IMR-90 (cell line): ENCODE data around the gene MYCBP2. TPM values are rescaled to one million over a fixed set of nuclear protein-coding genes. Genes with fewer than 3 reads are reported as not detected.
A peak's percentile ranks its signal among the peaks of the same experiment; 100 is the strongest.

Source experiments
- ATAC-seq: fragments of 200-7000 bp; cut with Tn5 transposase; 2 replicates; pipeline ENCODE4 v1.9.1; 2020; ENCODE audit warnings: low read depth, mild to moderate bottlenecking, moderate library complexity
- BruUV-seq: library from RNA; stranded (reverse); fragments of 400-500 nt; replicated peaks from 2 replicates; lab custom pipeline; 2021; lab: Mats Ljungman, UMichigan
- CTCF ChIA-PET: fragments of 300-600 bp; formaldehyde crosslinking; extraction: SDS; loops from one replicate; lab custom pipeline; 2021; ENCODE audit warnings: antibody characterized with exemption; lab: Yijun Ruan, JAX
- POLR2A ChIA-PET: fragments of 300-600 bp; sonication (Branson Sonifier 250); formaldehyde crosslinking; loops from one replicate; lab custom pipeline; 2022; ENCODE audit warnings: antibody characterized with exemption; ENCODE audit not compliant: unreplicated experiment; lab: Charles Lee
- DNase-seq: peaks from one replicate; pipeline ENCODE4 v3.0.0; 2013
- H2AFZ ChIP-seq: replicated peaks from 2 replicates; pipeline ENCODE3; 2013; ENCODE audit warnings: low read length, mild to moderate bottlenecking; ENCODE audit not compliant: poor library complexity
- H2AK5ac ChIP-seq: 2 replicates; pipeline ENCODE4 v1.6.1; 2013; ENCODE audit warnings: low read depth, low read length, inconsistent platforms
- H2AK9ac ChIP-seq: replicated peaks from 2 replicates; pipeline ENCODE3; 2013; ENCODE audit warnings: mild to moderate bottlenecking, low read depth, low read length, moderate library complexity; ENCODE audit not compliant: poor library complexity
- H2BK120ac ChIP-seq: 2 replicates; pipeline ENCODE4 v1.6.1; 2013; ENCODE audit warnings: low read depth, low read length, inconsistent platforms
- H2BK15ac ChIP-seq: 3 replicates; pipeline ENCODE4 v1.6.1; 2013; ENCODE audit warnings: low read depth, low read length, inconsistent platforms
- H2BK20ac ChIP-seq: 2 replicates; pipeline ENCODE4 v1.6.1; 2013; ENCODE audit warnings: low read depth, mild to moderate bottlenecking, inconsistent platforms, low read length, moderate library complexity
- H2BK5ac ChIP-seq: 2 replicates; pipeline ENCODE4 v1.6.1; 2013; ENCODE audit warnings: mild to moderate bottlenecking, low read depth, low read length, inconsistent platforms; ENCODE audit not compliant: poor library complexity, severe bottlenecking
- H3K14ac ChIP-seq: replicated peaks from 2 replicates; pipeline ENCODE4 v1.6.1; 2013; ENCODE audit warnings: low read depth, low read length, inconsistent platforms
- H3K18ac ChIP-seq: 2 replicates; pipeline ENCODE4 v1.6.1; 2013; ENCODE audit warnings: low read depth, low read length, control low read depth
- H3K23ac ChIP-seq: 2 replicates; pipeline ENCODE4 v1.6.1; 2013; ENCODE audit warnings: low read depth, low read length, inconsistent platforms
- H3K27ac ChIP-seq: 2 replicates; pipeline ENCODE4 v1.5.1; 2013; ENCODE audit warnings: mild to moderate bottlenecking, control low read depth, low read length; ENCODE audit not compliant: insufficient read depth
- H3K27me3 ChIP-seq: 2 replicates; pipeline ENCODE4 v1.6.1; 2013; ENCODE audit warnings: low read length; ENCODE audit not compliant: control insufficient read depth, insufficient read depth
- H3K36me3 ChIP-seq: 2 replicates; pipeline ENCODE4 v1.6.1; 2013; ENCODE audit warnings: low read length, mixed read lengths; ENCODE audit not compliant: control insufficient read depth, insufficient read depth
- H3K4ac ChIP-seq: 2 replicates; pipeline ENCODE4 v1.6.1; 2013; ENCODE audit warnings: low read depth, low read length, inconsistent platforms
- H3K4me1 ChIP-seq: 2 replicates; pipeline ENCODE4 v1.6.1; 2013; ENCODE audit warnings: low read length, mixed read lengths; ENCODE audit not compliant: control insufficient read depth, insufficient read depth
- H3K4me2 ChIP-seq: 2 replicates; pipeline ENCODE4 v1.6.1; 2013; ENCODE audit warnings: low read depth, mild to moderate bottlenecking, control low read depth, low read length, moderate library complexity
- H3K4me3 ChIP-seq: 2 replicates; pipeline ENCODE4 v1.5.1; 2013; ENCODE audit warnings: low read depth, mild to moderate bottlenecking, control low read depth, low read length, moderate library complexity; ENCODE audit not compliant: insufficient read depth
- H3K56ac ChIP-seq: 2 replicates; pipeline ENCODE4 v1.6.1; 2013; ENCODE audit warnings: low read length, inconsistent platforms; ENCODE audit not compliant: insufficient read depth; ENCODE audit errors: extremely low read depth
- H3K79me1 ChIP-seq, 2 experiments: 2 replicates each; pipeline ENCODE4 v1.6.1; 2013; ENCODE audit warnings: low read length in 2 of 2, inconsistent platforms in 1 of 2, low read depth in 1 of 2
- H3K9ac ChIP-seq: 2 replicates; pipeline ENCODE4 v1.6.1; 2013; ENCODE audit warnings: low read depth, low read length, control low read depth
- H3K9me1 ChIP-seq: 2 replicates; pipeline ENCODE4 v1.6.1; 2013; ENCODE audit warnings: low read length, inconsistent platforms; ENCODE audit not compliant: insufficient read depth
- H3K9me3 ChIP-seq: 2 replicates; pipeline ENCODE4 v1.6.1; 2013; ENCODE audit warnings: low read length; ENCODE audit not compliant: control insufficient read depth, insufficient read depth
- H4K20me1 ChIP-seq: 2 replicates; pipeline ENCODE4 v1.6.1; 2013; ENCODE audit warnings: low read length, inconsistent platforms; ENCODE audit not compliant: insufficient read depth
- H4K5ac ChIP-seq: 2 replicates; pipeline ENCODE4 v1.6.1; 2013; ENCODE audit warnings: mild to moderate bottlenecking, low read depth, low read length, control low read depth
- H4K8ac ChIP-seq, 2 experiments: 2 replicates each; pipeline ENCODE4 v1.6.1; 2013; ENCODE audit warnings: low read depth in 2 of 2, low read length in 2 of 2, control low read depth in 1 of 2, inconsistent platforms in 1 of 2
- H4K91ac ChIP-seq: 2 replicates; pipeline ENCODE4 v1.6.1; 2013; ENCODE audit warnings: low read depth, low read length, inconsistent platforms; ENCODE audit not compliant: insufficient read depth
- BHLHE40 ChIP-seq: fragments of 150-350 bp; IDR thresholded peaks from 2 replicates; pipeline ENCODE4 v1.6.1; 2016; ENCODE audit warnings: mild to moderate bottlenecking, low read depth, low read length
- CEBPB ChIP-seq: IDR thresholded peaks from 2 replicates; pipeline ENCODE4 v1.6.1; 2012; ENCODE audit warnings: low read depth, low read length, improper control_type of control experiment
- CHD1 ChIP-seq: IDR thresholded peaks from 2 replicates; pipeline ENCODE4 v1.6.1; 2012; ENCODE audit warnings: low read depth, low read length, improper control_type of control experiment
- FOS ChIP-seq: fragments of 150-350 bp; IDR thresholded peaks from 2 replicates; pipeline ENCODE4 v1.6.1; 2016; ENCODE audit warnings: low read depth, low read length
- MAZ ChIP-seq: IDR thresholded peaks from 2 replicates; pipeline ENCODE4 v1.6.1; 2012; ENCODE audit warnings: low read depth, mild to moderate bottlenecking, low read length, improper control_type of control experiment, moderate library complexity, borderline replicate concordance
- MXI1 ChIP-seq: IDR thresholded peaks from 2 replicates; pipeline ENCODE4 v1.6.1; 2012; ENCODE audit warnings: low read depth, mild to moderate bottlenecking, low read length, moderate library complexity, borderline replicate concordance
- NFE2L2 ChIP-seq: fragments of 150-350 bp; IDR thresholded peaks from 2 replicates; pipeline ENCODE4 v1.6.1; 2016; ENCODE audit warnings: low read depth, mild to moderate bottlenecking, low read length
- POLR2A ChIP-seq: IDR thresholded peaks from 2 replicates; pipeline ENCODE4 v1.6.1; 2012; ENCODE audit warnings: mild to moderate bottlenecking, low read depth, low read length
- RCOR1 ChIP-seq: IDR thresholded peaks from 2 replicates; pipeline ENCODE4 v1.6.1; 2012; ENCODE audit warnings: mild to moderate bottlenecking, low read length, improper control_type of control experiment; ENCODE audit not compliant: insufficient replicate concordance
- RFX5 ChIP-seq: IDR thresholded peaks from 2 replicates; pipeline ENCODE4 v1.8.0; 2012; ENCODE audit warnings: low read depth, mild to moderate bottlenecking, low read length, moderate library complexity
- SMC3 ChIP-seq: fragments of 150-350 bp; IDR thresholded peaks from 2 replicates; pipeline ENCODE4 v1.6.1; 2016; ENCODE audit warnings: low read depth, mild to moderate bottlenecking, antibody characterized with exemption, low read length, moderate library complexity
- WGBS, 2 experiments: methylation state at CpG; one replicate each; pipeline versions ENCODE4 v1.1.5 to v1.1.7; 2013; ENCODE audit warnings: missing lambda C conversion rate in 2 of 2; ENCODE audit not compliant: insufficient read length in 1 of 2; ENCODE audit errors: extremely low coverage in 2 of 2; 5-methylcytosine and 5-hydroxymethylcytosine counted together
- dilution Hi-C: fragments of 300-500 bp; cut with HindIII; formaldehyde crosslinking; loops from one replicate; pipeline ENCODE4 v1.14.3; 2018; ENCODE audit warnings: low sequenced_read_pairs; ENCODE audit not compliant: unreplicated experiment
- in situ Hi-C: fragments of 300-500 bp; cut with MboI; formaldehyde crosslinking; loops from 3 replicates; pipeline ENCODE4 v1.14.3; 2019; ENCODE audit warnings: low sequenced_read_pairs, inconsistent platforms, mixed read lengths
- intact Hi-C: fragments of 100-400 bp; cut with micrococcal nuclease; formaldehyde crosslinking; loops from 2 replicates; pipeline ENCODE4 v1.10.0; 2022
- polyA plus RNA-seq, 3 experiments: library from polyadenylated mRNA; depleted of rRNA; stranded (reverse); fragments of >200 nt; gene quantifications; 2 replicates each; pipeline ENCODE4 v1.2.3, GENCODE V29; 2012; ENCODE audit warnings: low replicate concordance in 1 of 3
- total RNA-seq: library from RNA; depleted of rRNA; stranded (reverse); fragments of >200 nt; gene quantifications from 2 replicates; pipeline ENCODE4 v1.2.3, GENCODE V29; 2012
- TF ChIP-seq, protein P1 (sequence below): fragments of 150-350 bp; IDR thresholded peaks from 2 replicates; pipeline ENCODE4 v1.6.1; 2016; ENCODE audit warnings: low read depth, mild to moderate bottlenecking, low read length, moderate library complexity, borderline replicate concordance
- TF ChIP-seq, protein P2 (sequence below): fragments of 150-350 bp; IDR thresholded peaks from 2 replicates; pipeline ENCODE4 v1.6.1; 2017; ENCODE audit warnings: mild to moderate bottlenecking, antibody characterized with exemption, low read length, low read depth
- TF ChIP-seq, protein P3 (sequence below): conservative IDR thresholded peaks from 2 replicates; pipeline ENCODE4 v1.5.1; 2012; ENCODE audit warnings: mild to moderate bottlenecking, low read depth, low read length, improper control_type of control experiment

The MYCBP2 gene
- total and polyA plus RNA-seq, 2 of the 4 experiments (the other 2 are of a cell fraction): 20.1 to 43.2 TPM

DNA sequence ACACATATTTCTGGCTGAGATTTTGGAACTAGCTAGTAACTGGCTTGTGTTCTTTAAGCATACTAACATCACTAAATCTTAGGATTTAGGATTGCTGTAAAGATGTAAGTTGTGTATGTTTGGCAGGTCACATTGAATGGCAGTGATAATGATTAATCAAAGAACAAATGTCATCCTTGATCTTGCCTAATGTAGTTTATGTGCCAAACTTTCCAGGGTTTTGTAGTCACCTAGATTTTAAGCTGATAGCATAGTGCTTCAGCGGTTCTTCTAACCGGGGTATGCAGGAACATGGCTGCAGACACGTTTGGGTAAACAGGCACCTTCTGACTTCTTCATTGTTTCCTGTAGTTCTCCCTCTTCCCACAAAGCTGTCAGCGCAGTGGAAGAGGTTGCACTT lies 325.4 kb downstream of the MYCBP2 start:
- ChIA-PET POLR2A (no interaction called here), CTCF (interaction anchor here (0.7 to 2.7 kb wide), 4 partner anchors 9 to 616 kb away, joined by 3 to 15 read pairs (median 4); no protein-coding TSS in a partner anchor)
- Histone ChIP-seq H3K18ac (no peak overlapping the region), H3K79me1 (peaks cover 8 to 18% of the 10 kb centered on the region in 2 experiments; a peak in 3 of 4 replicates), H3K27ac (no peak overlapping the region), H3K9me1 (peaks cover 3% of the 10 kb centered on the region; the same call in 1 of the 2 replicates), H3K27me3 (no peaks in the 10 kb centered on the region), H3K9ac (no peak overlapping the region), H2BK120ac (no peak overlapping the region), H2AK9ac (no peak overlapping the region), H3K9me3 (no peaks in the 10 kb centered on the region), H3K4me3 (no peak overlapping the region), H2BK20ac (no peak overlapping the region), H4K20me1 (peaks cover 3% of the 10 kb centered on the region; the same call in 1 of the 2 replicates), H4K8ac (no peak overlapping the region), H2AFZ (no peak overlapping the region), H3K4ac (no peak overlapping the region), H3K14ac (no peak overlapping the region), H3K4me2 (no peak overlapping the region), H3K4me1 (no peaks in the 10 kb centered on the region), H3K56ac (no peak overlapping the region), H2BK15ac (no peak overlapping the region), H3K23ac (no peak overlapping the region), H2AK5ac (no peak overlapping the region), H2BK5ac (no peak overlapping the region), H4K91ac (no peak overlapping the region), H4K5ac (no peak overlapping the region), H3K36me3 (peaks cover 18% of the 10 kb centered on the region)
- DNase-seq (no peak), ATAC-seq (no peak)
- intact Hi-C loops: no loop called here
- 95% methylated on average over 3 of the region's 4 CpGs; no CpG with 5 or more reads in 1 of the 2 experiments for WGBS, 2 experiments
- dilution Hi-C loops: no loop called here
- BruUV-seq: TSS peak; percentile 55
- in situ Hi-C loops: no loop called here
- TF ChIP-seq FOS: no peak
- TF ChIP-seq NFE2L2: no peak
- no peak for TF ChIP-seq CEBPB
- TF ChIP-seq RCOR1: no peak
- TF ChIP-seq RFX5: no peak
- no peak for TF ChIP-seq SMC3
- TF ChIP-seq MXI1: no peak
- no peak for TF ChIP-seq POLR2A
- TF ChIP-seq, protein P1, sequence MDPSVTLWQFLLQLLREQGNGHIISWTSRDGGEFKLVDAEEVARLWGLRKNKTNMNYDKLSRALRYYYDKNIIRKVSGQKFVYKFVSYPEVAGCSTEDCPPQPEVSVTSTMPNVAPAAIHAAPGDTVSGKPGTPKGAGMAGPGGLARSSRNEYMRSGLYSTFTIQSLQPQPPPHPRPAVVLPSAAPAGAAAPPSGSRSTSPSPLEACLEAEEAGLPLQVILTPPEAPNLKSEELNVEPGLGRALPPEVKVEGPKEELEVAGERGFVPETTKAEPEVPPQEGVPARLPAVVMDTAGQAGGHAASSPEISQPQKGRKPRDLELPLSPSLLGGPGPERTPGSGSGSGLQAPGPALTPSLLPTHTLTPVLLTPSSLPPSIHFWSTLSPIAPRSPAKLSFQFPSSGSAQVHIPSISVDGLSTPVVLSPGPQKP: no peak
- TF ChIP-seq BHLHE40: no peak
- TF ChIP-seq, protein P2, sequence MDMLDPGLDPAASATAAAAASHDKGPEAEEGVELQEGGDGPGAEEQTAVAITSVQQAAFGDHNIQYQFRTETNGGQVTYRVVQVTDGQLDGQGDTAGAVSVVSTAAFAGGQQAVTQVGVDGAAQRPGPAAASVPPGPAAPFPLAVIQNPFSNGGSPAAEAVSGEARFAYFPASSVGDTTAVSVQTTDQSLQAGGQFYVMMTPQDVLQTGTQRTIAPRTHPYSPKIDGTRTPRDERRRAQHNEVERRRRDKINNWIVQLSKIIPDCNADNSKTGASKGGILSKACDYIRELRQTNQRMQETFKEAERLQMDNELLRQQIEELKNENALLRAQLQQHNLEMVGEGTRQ: no peak
- TF ChIP-seq MAZ: no peak
- TF ChIP-seq CHD1: no peak
- TF ChIP-seq, protein P3, sequence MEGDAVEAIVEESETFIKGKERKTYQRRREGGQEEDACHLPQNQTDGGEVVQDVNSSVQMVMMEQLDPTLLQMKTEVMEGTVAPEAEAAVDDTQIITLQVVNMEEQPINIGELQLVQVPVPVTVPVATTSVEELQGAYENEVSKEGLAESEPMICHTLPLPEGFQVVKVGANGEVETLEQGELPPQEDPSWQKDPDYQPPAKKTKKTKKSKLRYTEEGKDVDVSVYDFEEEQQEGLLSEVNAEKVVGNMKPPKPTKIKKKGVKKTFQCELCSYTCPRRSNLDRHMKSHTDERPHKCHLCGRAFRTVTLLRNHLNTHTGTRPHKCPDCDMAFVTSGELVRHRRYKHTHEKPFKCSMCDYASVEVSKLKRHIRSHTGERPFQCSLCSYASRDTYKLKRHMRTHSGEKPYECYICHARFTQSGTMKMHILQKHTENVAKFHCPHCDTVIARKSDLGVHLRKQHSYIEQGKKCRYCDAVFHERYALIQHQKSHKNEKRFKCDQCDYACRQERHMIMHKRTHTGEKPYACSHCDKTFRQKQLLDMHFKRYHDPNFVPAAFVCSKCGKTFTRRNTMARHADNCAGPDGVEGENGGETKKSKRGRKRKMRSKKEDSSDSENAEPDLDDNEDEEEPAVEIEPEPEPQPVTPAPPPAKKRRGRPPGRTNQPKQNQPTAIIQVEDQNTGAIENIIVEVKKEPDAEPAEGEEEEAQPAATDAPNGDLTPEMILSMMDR: no peak
